Measurements from ENCODE around the gene DENND1A. TPM values are rescaled to one million over a fixed set of nuclear protein-coding genes. Genes with fewer than 3 reads are reported as not detected.
A peak's percentile ranks its signal among the peaks of the same experiment; 100 is the strongest.

The DENND1A gene
- total RNA-seq, 1 experiment from 2014 or later = 42.5 TPM

GRCh38 chr9:123657941-123658340 is 272.0 kb downstream of the DENND1A start:
- no peak for DNase-seq (ENCODE audit: unreplicated experiment)
- Mint-ChIP-seq H3K4me1 (ENCODE audit: insufficient read depth, unreplicated experiment) (no peaks in the 10 kb centered on the region), H3K27ac (ENCODE audit: low read depth, unreplicated experiment) (no peak overlapping the region), H3K4me3 (ENCODE audit: unreplicated experiment) (no peak overlapping the region), H3K27me3 (ENCODE audit: insufficient read depth, unreplicated experiment) (no peaks in the 10 kb centered on the region), H3K9me3 (ENCODE audit: unreplicated experiment) (peaks cover 13% of the 10 kb centered on the region), H3K36me3 (ENCODE audit: insufficient read depth, unreplicated experiment) (peaks cover 6% of the 10 kb centered on the region)
- no peak for TF ChIP-seq CTCF (IDR thresholded peaks at IDR 0.05; ENCODE audit: unreplicated experiment)
- BruUV-seq (replicated peaks) = no TSS peak
- POLR2A ChIA-PET = interaction anchor here (0.8 to 1.1 kb wide), 2 partner anchors 8 to 283 kb away, joined by 3 read pairs; no protein-coding TSS in a partner anchor
- CTCF ChIA-PET = no interaction called here
- intact Hi-C loops (cut with micrococcal nuclease) = no loop called here

- H3K27ac Mint-ChIP-seq (ENCODE audit: low read depth, unreplicated experiment) = no peak overlapping the region
- peaks cover 6% of the 10 kb centered on the region for H3K36me3 Mint-ChIP-seq (ENCODE audit: insufficient read depth, unreplicated experiment)
- H3K27me3 Mint-ChIP-seq (ENCODE audit: insufficient read depth, unreplicated experiment) = no peaks in the 10 kb centered on the region
- no peak for TF ChIP-seq CTCF (IDR thresholded peaks at IDR 0.05; ENCODE audit: unreplicated experiment)
- no peak for DNase-seq (ENCODE audit: unreplicated experiment)
- POLR2A ChIA-PET = no interaction called here
- no TSS peak for BruUV-seq (replicated peaks)
- peaks cover 10% of the 10 kb centered on the region for H3K9me3 Mint-ChIP-seq (ENCODE audit: unreplicated experiment)
- H3K4me3 Mint-ChIP-seq (ENCODE audit: unreplicated experiment) = no peak overlapping the region
- no peaks in the 10 kb centered on the region for H3K4me1 Mint-ChIP-seq (ENCODE audit: insufficient read depth, unreplicated experiment)
- CTCF ChIA-PET = no interaction called here
- intact Hi-C loops (cut with micrococcal nuclease) = no loop called here
Observed at GRCh38 chr9:123657099-123657498, 272.8 kb downstream of the DENND1A start.

- H3K4me1 Mint-ChIP-seq (ENCODE audit: insufficient read depth, unreplicated experiment) = no peaks in the 10 kb centered on the region
- peaks cover 5% of the 10 kb centered on the region for H3K9me3 Mint-ChIP-seq (ENCODE audit: unreplicated experiment)
- ChIA-PET CTCF (no interaction called here), POLR2A (no interaction called here)
- H3K4me3 Mint-ChIP-seq (ENCODE audit: unreplicated experiment) = no peak overlapping the region
- intact Hi-C loops (cut with micrococcal nuclease) = no loop called here
- H3K36me3 Mint-ChIP-seq (ENCODE audit: insufficient read depth, unreplicated experiment) = peaks cover 6% of the 10 kb centered on the region
- H3K27ac Mint-ChIP-seq (ENCODE audit: low read depth, unreplicated experiment) = no peak overlapping the region
- no peaks in the 10 kb centered on the region for H3K27me3 Mint-ChIP-seq (ENCODE audit: insufficient read depth, unreplicated experiment)
- no peak for TF ChIP-seq CTCF (IDR thresholded peaks at IDR 0.05; ENCODE audit: unreplicated experiment)
- BruUV-seq (replicated peaks) = no TSS peak
- DNase-seq (ENCODE audit: unreplicated experiment) = peak; percentile 33
Observed at GRCh38 chr9:123656565-123656964, 273.4 kb downstream of the DENND1A start.

GRCh38 chr9:123655681-123656423 is 274.1 kb downstream of the DENND1A start:
- DNase-seq (ENCODE audit: unreplicated experiment) = no peak
- TF ChIP-seq CTCF (IDR thresholded peaks at IDR 0.05; ENCODE audit: unreplicated experiment) = no peak
- Mint-ChIP-seq H3K9me3 (ENCODE audit: unreplicated experiment) (no peaks in the 10 kb centered on the region), H3K4me3 (ENCODE audit: unreplicated experiment) (no peak overlapping the region), H3K36me3 (ENCODE audit: insufficient read depth, unreplicated experiment) (peaks cover 6% of the 10 kb centered on the region), H3K4me1 (ENCODE audit: insufficient read depth, unreplicated experiment) (no peaks in the 10 kb centered on the region), H3K27ac (ENCODE audit: low read depth, unreplicated experiment) (no peak overlapping the region), H3K27me3 (ENCODE audit: insufficient read depth, unreplicated experiment) (no peaks in the 10 kb centered on the region)
- ChIA-PET POLR2A (interaction anchor here (1.1 kb wide), 1 partner anchor 10 kb away, joined by 4 read pairs; no protein-coding TSS in a partner anchor), CTCF (no interaction called here)
- intact Hi-C loops (cut with micrococcal nuclease) = no loop called here
- no TSS peak for BruUV-seq (replicated peaks)
